ENCODE measurements around the gene ATXN1.

The ATXN1 gene

DNA sequence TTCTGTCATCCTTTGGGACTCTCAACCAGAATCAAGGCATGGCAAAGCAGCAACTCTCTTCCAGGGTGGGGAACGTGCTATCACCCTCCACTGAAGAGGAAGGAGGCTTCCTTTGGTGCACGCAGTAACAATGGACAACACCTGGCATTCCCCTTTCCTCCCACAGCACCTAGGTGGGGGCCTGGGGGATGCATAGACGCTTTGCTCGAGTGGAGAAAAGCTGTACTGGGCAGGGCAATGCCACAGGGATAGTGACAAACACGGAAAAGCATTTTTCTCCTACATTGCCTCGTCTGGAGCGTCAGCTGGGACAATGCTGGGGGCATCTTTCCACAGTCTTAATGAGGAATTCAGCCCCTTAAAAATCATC lies 439.9 kb downstream of the ATXN1 start:
- DNase-seq (ENCODE audit: extremely low spot score) = no peak
- ChIA-PET CTCF (interaction anchor here (3.7 kb wide), 1 partner anchor 11 kb away, joined by 17 read pairs; no protein-coding TSS in a partner anchor), POLR2A (no interaction called here)
- no peak for TF ChIP-seq TARDBP (IDR thresholded peaks at IDR 0.05)
- TF ChIP-seq FOXM1 (IDR thresholded peaks at IDR 0.05; ENCODE audit: borderline replicate concordance) = no peak
- TF ChIP-seq SP1 (IDR thresholded peaks at IDR 0.05) = no peak

DNA sequence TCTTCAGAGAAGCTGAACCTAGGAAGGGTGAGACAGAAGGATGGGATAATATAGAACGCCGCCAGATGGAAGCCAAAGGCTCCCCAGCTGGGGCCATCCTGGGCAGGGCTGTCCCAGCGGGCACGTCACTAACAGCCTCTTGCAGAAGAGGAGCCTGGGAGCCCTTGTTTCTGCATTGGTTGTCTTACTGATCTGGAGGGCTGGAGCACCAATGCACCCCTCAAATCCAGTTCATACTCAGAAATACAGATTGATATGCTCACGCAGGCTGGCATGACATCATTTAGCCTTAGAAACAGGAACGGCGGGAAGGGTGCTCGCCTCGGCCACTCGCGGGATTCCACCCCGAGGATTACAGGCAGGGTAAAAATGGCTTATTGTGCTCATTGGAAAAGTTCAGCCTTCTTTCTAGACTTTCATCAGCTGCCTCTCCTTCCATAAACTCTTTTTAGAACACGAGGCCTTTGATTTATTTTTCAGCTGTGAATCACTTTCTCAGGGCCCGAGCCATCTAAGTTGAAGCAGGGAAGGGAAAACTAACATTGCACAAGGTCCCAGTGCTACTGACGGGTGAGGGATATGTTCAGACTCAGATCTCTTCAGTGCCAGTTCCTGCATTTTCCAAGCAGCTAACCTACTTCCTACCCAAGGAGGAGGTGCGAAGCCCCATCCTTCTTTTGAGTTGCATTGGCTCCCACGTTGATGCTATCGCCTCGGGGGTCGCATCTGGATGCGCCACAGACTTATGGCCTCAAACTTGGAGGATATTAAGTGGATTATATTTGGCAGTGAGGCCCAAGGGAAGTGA lies 440.5 kb downstream of the ATXN1 start:
- ChIA-PET CTCF (interaction anchor here (2.4 to 3.7 kb wide), 2 partner anchors 11 to 35 kb away, joined by 11 to 17 read pairs; no protein-coding TSS in a partner anchor), POLR2A (no interaction called here)
- no peak for DNase-seq (ENCODE audit: extremely low spot score)
- TF ChIP-seq HDGF (IDR thresholded peaks at IDR 0.05; ENCODE audit: borderline replicate concordance) (no peak), ARNT (IDR thresholded peaks at IDR 0.05) (no peak), LEF1 (IDR thresholded peaks at IDR 0.05; ENCODE audit: borderline replicate concordance) (no peak), FOXA1 (IDR thresholded peaks at IDR 0.05) (no peak), ELF4 (IDR thresholded peaks at IDR 0.05) (no peak), SUZ12 (IDR thresholded peaks at IDR 0.05) (no peak), NFRKB (IDR thresholded peaks at IDR 0.05) (no peak), SP1 (IDR thresholded peaks at IDR 0.05) (no peak), TARDBP (IDR thresholded peaks at IDR 0.05) (no peak)
- TF ChIP-seq, protein P1, sequence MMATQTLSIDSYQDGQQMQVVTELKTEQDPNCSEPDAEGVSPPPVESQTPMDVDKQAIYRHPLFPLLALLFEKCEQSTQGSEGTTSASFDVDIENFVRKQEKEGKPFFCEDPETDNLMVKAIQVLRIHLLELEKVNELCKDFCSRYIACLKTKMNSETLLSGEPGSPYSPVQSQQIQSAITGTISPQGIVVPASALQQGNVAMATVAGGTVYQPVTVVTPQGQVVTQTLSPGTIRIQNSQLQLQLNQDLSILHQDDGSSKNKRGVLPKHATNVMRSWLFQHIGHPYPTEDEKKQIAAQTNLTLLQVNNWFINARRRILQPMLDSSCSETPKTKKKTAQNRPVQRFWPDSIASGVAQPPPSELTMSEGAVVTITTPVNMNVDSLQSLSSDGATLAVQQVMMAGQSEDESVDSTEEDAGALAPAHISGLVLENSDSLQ (IDR thresholded peaks at IDR 0.05) = no peak

DNA sequence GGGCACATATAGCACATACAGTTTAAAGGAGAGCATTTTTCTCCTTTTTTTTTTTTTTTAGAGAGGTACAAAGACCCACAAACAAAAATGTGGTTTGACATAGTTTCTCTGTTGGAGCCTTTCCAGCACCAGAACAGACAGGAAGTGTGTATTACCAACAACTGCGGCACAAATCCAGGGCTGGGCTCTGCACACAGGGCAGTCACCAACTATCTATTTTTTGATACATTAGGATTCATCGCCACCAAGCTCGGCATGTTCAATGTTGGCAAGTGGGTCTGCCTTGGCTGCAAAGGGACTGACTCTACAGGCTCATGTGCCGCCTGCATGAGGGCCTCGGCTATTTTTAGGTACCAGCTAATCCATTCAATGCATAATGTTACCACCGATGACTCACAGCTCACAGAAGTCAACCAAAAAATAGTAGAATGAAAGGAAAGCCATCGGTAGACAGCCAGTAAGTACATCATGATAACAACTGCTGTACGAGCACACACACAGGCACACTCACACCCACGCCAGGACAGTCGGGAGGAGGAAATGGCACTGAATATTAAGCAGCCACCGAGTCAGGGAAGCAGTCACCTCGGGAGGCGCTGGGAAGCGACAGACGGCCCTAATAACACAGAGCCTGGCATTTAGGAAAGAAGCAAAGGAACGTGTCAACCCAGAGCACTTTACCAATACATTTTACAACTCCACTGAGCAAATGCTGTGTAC lies 441.3 kb downstream of the ATXN1 start:
- peak; percentile 22 for DNase-seq (ENCODE audit: extremely low spot score)
- TF ChIP-seq FOXM1 (IDR thresholded peaks at IDR 0.05; ENCODE audit: borderline replicate concordance) = no peak
- no peak for TF ChIP-seq LEF1 (IDR thresholded peaks at IDR 0.05; ENCODE audit: borderline replicate concordance)
- no peak for TF ChIP-seq NFRKB (IDR thresholded peaks at IDR 0.05)
- no peak for TF ChIP-seq ARNT (IDR thresholded peaks at IDR 0.05)
- CTCF ChIA-PET = interaction anchor here (2.4 to 3.7 kb wide), 2 partner anchors 12 to 34 kb away, joined by 11 to 17 read pairs; no protein-coding TSS in a partner anchor
- POLR2A ChIA-PET = no interaction called here

DNA sequence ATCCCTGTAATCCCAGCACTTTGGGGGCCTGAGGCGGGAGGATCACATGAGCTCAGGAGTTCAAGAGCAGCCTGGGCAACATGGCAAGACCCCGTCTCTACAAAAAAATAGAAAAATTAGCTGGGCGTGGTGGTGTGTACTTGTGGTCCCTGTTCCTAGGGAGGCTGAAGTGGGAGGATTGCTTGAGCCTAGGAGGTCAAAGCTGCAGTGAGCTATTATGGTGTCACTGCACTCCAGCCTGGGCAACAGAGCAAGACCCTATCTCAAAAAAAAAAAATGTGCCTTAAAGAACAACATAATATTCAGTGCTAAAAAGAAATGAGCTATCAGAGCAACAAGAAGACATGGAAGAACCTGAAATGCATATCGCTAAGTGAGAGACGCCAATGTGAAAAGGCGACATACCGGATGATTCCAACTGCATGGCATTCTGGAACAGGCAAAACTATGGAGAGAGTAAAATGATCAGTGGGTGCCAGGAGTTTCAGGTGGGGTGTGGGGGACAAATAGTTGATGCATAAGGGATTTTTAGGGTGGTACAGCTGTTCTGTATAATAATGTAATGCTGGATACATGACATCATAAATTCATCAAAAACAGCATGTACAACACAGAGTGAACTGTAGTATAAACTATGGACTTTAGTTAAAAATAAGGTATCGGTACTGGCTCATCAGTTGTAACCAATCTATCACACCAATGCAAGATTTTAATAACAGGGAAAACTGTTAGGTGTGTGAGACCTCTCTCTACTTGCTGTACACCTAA lies 442.1 kb downstream of the ATXN1 start:
- POLR2A ChIA-PET = no interaction called here
- CTCF ChIA-PET = interaction anchor here (0.5 to 2.4 kb wide), 2 partner anchors 33 to 76 kb away, joined by 4 to 11 read pairs; no protein-coding TSS in a partner anchor
- DNase-seq (ENCODE audit: extremely low spot score) = no peak
- TF ChIP-seq L3MBTL2 (conservative IDR thresholded peaks at IDR 0.05) (no peak), FOXM1 (IDR thresholded peaks at IDR 0.05; ENCODE audit: borderline replicate concordance) (no peak), LEF1 (IDR thresholded peaks at IDR 0.05; ENCODE audit: borderline replicate concordance) (no peak), ZNF384 (IDR thresholded peaks at IDR 0.05) (no peak), BHLHE40 (IDR thresholded peaks at IDR 0.05; ENCODE audit: borderline replicate concordance) (no peak), ARNT (IDR thresholded peaks at IDR 0.05) (no peak), FOXK2 (IDR thresholded peaks at IDR 0.05) (no peak), CTBP1 (IDR thresholded peaks at IDR 0.05; ENCODE audit: borderline replicate concordance) (no peak), SP1 (IDR thresholded peaks at IDR 0.05) (no peak), TARDBP (IDR thresholded peaks at IDR 0.05) (no peak), SUZ12 (IDR thresholded peaks at IDR 0.05) (no peak), FOXA1 (IDR thresholded peaks at IDR 0.05) (no peak), NFRKB (IDR thresholded peaks at IDR 0.05) (no peak), HDGF (IDR thresholded peaks at IDR 0.05; ENCODE audit: borderline replicate concordance) (no peak), ELF4 (IDR thresholded peaks at IDR 0.05) (no peak)
- TF ChIP-seq, protein P1 (IDR thresholded peaks at IDR 0.05) = no peak

DNA sequence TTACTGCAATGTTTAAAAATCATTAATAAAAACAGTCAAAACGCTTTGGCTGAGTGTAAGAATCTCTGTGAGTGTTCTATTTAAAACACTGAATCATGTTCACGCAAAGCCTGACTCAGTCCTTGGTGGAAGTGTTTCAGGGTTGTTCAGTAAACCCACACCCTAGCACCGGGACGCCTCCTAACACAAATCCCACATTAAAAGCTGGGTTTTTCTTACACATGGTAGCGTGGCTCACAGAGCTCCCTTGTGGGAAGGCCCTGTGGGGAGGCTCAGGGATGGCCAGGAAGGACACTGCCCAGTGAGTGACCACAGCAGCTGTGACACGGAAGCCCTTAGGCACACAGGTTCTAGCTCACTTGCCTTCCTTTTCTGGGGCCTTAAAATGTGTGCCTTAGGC lies 442.7 kb downstream of the ATXN1 start:
- TF ChIP-seq BHLHE40 (IDR thresholded peaks at IDR 0.05; ENCODE audit: borderline replicate concordance) = no peak
- DNase-seq (ENCODE audit: extremely low spot score) = no peak
- ChIA-PET POLR2A (no interaction called here), CTCF (interaction anchor here (0.5 to 2.4 kb wide), 2 partner anchors 32 to 77 kb away, joined by 4 to 11 read pairs; no protein-coding TSS in a partner anchor)

DNA sequence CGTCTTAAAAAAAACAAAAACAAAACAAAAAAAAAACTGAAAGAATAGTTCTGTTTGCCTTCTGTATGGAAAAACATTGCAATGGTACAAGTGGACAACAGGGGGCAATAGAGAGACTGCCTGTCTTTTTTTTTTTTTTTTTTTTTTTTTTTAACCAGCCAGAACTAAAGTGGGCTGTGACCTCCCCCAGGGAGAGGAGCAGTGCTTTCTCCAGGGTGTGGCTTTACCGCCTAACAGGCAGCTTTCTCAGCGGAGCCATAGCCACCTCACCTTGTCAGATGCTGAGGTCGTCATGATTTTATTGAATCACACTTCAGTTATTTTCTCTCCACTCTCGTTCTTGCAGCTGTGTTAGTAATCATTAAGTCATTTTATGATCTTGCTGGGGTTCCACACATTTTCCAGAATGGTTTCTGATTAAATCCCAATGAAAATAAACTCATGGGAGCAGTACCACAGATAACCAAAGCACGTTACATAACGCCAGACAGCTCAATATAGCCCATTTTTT lies 444.5 kb downstream of the ATXN1 start:
- DNase-seq (ENCODE audit: extremely low spot score) = peak; percentile 77
- no peak for TF ChIP-seq L3MBTL2 (conservative IDR thresholded peaks at IDR 0.05)
- peak; percentile 100 for TF ChIP-seq ZNF384 (IDR thresholded peaks at IDR 0.05)
- ChIA-PET CTCF (interaction anchor here (0.6 to 1.1 kb wide), 13 partner anchors 9 to 620 kb away, joined by 3 to 11 read pairs (median 4); no protein-coding TSS in a partner anchor), POLR2A (interaction anchor here (0.7 kb wide), 2 partner anchors 458 to 1333 kb away, joined by 3 to 4 read pairs; no protein-coding TSS in a partner anchor)

All from HEK293T (cell line).